Neural progenitor cell (in vitro differentiated cells): ENCODE data around the gene ZNF184.

ENCODE experiments used
- CTCF ChIP-seq: fragments of 200-600 bp; sonication (generic); IDR thresholded peaks from 2 replicates; pipeline ENCODE4 v1.5.1; 2017; ENCODE audit warnings: antibody characterized with exemption, mild to moderate bottlenecking
- EZH2 ChIP-seq: fragments of 200-600 bp; sonication (generic); IDR thresholded peaks from 2 replicates; pipeline ENCODE4 v1.6.1; 2017; ENCODE audit warnings: antibody characterized with exemption, mild to moderate bottlenecking, moderate library complexity
- EZH2phosphoT487 ChIP-seq: fragments of 200-600 bp; sonication (generic); IDR thresholded peaks from 2 replicates; pipeline ENCODE4 v1.6.1; 2017; ENCODE audit warnings: antibody characterized with exemption

DNA sequence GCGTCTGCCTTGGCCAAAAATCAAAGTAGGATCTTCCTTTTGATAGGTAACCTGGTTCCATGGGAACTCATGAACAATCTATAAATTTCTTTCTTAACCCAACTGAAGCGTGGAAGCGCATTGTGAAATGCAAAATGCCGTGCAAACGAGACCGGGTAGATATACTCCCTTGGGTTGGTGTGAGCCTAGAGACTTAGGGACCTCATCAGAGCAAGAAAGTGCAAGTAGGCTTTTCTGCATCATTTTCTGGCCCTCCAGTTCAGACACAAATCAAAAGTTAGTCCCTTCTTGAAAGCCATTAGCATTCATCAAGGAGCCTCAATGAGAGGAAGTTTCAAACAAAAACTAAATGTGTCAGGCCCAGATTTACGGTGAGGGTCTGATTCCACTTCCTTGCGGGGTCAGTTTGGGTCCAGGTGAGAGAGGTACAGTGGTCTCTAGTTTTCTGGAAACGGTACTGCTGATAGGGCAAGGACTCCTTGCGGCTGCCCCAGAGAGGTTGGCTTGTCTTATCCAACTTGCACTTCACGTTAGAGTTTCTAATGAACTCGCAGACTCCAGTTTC lies 5.3 kb upstream of the ZNF184 start:
- no peak for TF ChIP-seq CTCF
- no peak for TF ChIP-seq EZH2
- TF ChIP-seq EZH2phosphoT487 = no peak
